HG03103 (cell line): ENCODE measurements around the gene HRH2.

Source experiments
- ATAC-seq: cut with Tn5 transposase; IDR thresholded peaks from one replicate; pipeline ENCODE4 v1.9.1; 2021; ENCODE audit warnings: low read depth; ENCODE audit not compliant: unreplicated experiment

Gene HRH2

DNA sequence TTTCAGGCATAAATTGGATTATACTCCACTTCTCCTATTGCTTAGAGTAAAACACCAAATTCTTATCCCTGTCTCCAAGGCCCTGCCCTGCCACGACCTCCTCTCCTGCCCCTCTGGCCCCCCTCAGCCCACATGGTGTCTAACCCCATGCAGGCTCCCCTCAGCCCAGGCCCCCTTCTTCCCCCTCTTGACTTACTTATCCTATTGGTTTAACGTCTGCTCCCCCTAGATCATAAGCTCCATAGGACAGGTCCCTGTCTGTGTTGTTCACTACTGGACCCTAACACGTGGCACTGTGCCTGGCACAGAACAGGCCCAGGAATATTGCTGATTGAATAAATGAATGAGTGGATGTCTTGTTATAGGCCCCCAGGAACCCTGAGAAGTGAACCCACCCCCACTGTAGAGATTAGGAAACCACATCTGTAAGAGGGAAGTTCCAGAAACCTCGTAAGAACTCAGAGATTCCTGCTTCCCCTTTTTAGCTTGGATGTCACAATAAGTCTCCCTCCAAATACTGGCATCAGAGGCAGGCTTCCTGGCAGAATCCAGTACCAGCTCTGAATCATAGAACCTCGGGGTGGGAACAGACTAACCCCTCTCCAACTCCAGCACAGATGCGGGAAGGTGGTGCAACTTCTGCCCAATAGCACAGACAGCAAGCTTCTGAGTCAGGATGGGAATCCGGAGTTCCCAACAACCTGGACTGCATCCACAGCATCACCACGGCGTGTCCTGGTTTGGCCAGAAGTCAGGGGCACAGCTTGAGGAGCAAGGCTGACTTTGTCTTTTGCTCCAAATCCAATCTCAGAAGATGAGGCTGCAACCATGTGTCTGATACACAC lies 31.5 kb downstream of the HRH2 start:
- no peak for ATAC-seq

DNA sequence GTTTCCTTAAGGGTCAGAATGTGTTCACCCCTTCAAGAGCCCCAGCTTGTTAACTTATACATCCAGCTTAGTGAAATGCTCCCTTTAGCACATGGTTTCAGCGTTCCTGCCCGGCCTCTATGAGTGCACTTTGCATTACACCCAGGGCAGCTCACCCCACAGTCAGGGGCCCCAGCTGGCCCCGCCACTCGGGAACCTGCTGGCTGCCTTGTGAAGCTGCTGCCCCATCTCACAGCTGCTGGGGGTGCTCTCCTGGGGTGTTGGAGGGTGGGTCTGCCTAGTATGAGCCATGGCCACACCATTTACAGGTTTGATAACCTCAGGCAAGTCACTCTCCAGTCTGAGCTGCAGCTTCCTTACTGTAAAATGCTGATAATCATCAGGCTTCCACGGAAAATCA lies 32.2 kb downstream of the HRH2 start:
- ATAC-seq, result no peak

DNA sequence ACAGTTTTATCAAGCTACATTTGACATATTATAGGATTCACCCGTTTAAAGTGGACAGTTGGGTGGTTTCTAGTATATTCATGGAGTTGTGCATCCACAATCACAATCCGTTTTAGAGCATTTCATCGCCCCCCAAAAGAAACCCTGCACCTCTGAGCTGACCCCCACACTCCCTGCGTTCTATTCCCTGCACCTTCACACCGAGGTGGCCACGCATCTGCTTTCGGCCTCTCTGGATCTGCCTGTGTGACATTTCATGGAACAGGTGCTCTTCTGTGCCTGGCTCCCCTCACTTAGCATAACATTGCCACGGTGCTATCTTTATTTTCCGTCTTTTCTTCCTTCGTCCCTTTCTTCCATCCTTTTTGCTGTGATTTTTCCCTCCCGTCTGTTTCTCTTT lies 32.7 kb downstream of the HRH2 start:
- ATAC-seq, result no peak

DNA sequence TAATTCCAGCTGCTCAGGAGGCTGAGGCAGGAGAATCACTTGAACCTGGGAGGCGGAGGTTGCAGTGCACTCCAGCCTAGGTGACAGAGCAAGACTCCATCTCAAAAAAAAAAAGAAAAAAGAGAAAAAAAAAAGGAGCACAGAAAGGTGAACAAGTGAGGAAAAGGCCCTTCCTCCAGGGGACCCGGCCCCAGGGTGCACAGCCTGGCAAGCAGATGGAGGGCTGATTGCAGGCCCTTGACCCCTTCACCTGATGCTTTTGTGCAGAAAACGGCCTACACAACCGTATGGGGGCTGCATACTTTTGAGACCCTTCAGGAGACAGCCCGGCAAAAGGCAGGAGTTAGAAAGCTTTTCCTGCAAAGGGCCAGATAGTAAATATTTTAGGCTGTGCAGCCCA lies 33.9 kb downstream of the HRH2 start:
- ATAC-seq, result no peak

- no peak for ATAC-seq
These were observed 34.5 kb downstream of the HRH2 start for GRCh38 chr5:175692235-175692995.

- no peak for ATAC-seq
These were observed 35.3 kb downstream of the HRH2 start for GRCh38 chr5:175692996-175693710.

DNA sequence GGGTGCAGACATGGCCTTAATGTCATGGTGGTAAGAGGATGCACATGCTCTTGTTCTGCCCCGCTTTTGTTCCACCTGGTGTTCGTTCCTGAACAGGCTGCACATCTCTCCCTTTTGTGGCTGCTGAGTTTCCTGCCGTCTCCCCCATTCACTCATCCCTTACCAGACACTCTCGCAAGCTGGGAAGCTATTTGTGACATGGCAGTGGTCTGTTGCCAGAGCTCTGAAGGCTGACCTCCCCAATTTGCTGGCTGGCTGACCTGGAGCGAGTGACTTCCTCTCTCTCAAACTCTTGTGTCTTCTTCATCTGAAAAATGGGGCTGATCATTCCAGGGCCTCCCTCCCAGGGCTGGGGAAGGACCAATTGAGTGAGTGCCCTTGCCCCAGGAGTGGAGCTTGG lies 35.9 kb downstream of the HRH2 start:
- ATAC-seq, result no peak

DNA sequence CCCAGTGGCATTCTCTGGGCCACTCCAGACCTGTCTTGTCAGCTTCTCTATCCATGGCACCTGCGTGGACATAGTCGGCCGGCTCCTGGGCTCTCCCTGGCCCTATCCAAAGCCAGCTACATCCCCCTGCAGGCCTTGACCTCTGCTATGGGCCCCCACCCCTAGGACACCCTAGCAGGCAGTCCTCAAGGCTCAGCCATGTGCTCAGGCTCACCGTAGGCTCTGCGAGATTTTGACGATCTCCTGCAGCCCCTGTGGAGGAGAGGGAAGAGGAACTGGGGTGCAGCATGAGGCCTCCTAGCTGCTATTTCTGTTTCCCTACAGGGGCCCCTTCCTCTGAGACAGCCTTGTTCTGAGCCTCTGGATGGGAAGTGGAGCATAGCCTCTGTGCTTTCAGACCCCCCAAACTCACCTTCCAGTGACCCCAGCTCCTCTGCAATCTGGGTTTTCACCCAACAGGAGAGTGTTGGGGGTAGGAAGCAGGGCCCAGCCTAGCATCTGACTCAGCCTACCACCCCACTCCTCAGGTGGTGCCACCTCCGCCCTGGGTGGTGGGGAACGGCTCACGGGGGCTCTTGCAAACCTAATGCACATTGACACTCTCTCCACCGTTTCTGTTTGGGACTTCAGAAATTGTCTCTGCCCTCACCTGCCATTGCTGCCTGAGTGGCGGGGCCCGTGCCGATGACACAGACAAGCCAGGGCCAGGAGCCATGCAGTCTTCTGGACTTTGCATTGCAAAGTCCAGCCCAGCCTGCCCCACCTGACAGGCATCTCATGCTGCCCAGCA lies 36.7 kb downstream of the HRH2 start:
- ATAC-seq, result no peak

- no peak for ATAC-seq
These were observed 37.6 kb downstream of the HRH2 start for GRCh38 chr5:175695161-175696126.

DNA sequence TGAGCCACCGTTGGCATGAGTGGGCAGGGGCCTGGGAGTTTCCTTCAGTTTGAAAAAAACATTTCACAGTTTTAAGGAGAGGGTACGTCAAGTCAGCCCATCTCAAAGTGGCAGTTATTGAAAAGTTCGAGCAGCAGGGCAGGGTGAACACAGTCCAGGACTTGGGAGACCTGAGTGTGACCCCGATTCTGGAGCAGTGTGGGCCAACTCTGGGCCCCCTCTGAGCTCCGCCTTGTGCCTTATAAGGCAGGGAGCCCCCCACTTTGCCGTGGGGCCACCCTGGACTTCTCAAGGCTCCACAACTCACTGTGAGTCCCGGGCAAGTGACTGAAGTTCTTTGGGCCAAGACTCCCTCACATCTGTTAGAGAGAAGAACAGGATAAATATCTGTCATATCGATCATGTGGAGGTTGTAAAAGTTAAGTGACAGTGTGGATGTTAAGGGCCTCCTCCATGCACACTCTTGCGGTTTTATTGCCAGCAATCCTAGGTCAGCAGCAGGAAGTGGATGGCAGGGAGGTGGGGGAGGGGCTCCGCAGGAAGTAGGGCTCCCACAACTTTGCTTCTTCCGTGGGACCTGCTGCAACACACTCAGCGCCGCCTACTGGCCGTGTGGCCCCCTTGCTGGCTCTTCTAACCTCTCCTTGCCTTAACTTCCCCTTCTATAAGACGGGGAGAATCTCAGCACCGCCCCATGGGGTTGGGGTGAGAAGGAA lies 38.4 kb downstream of the HRH2 start:
- no peak for ATAC-seq

- no peak for ATAC-seq
These were observed 39.0 kb downstream of the HRH2 start for GRCh38 chr5:175696855-175697198.

- no peak for ATAC-seq
These were observed 40.0 kb downstream of the HRH2 start for GRCh38 chr5:175697846-175698245.

GRCh38 chr5:175698401-175699115 lies 40.7 kb downstream of the HRH2 start:
- no peak for ATAC-seq

DNA sequence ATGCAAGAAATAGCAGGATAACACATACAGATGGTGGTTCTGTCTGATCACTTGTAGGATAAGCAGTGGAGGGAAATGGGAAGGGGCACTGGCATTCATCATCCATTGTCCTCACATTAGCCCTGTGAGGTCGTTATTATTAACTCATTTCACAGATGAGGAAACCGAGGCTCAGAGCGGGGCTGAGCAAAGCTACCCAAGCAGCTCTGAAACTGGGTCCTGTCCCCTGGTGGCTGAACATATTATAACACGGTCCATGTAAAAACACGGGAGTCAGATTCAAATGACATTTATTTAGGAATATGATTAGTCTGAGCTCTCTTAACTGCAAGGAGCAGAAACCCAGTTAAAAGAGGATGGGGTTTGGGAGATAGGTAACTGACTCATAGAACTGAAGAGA lies 43.1 kb downstream of the HRH2 start:
- no peak for ATAC-seq

- no peak for ATAC-seq
These were observed 43.9 kb downstream of the HRH2 start for GRCh38 chr5:175701797-175702196.

DNA sequence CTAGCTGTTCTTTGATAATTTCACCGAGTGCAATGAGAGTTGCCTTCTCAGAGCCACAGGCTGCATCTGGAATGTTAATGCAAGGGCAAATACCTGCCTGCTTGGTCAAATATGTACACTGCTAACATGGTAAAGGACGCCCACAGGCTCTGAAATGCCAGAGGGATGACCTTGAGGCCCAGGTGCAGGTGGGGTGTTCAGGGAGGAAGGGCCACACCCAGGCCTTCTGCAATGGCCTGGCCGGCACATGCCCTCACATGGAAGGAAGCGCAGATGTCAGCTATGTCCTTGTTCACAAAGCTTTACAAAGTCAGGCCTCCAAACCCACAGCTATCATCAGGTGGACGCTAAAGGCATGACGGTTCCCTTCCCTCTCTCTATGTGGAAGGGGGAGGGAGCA lies 48.6 kb downstream of the HRH2 start:
- ATAC-seq, result no peak

DNA sequence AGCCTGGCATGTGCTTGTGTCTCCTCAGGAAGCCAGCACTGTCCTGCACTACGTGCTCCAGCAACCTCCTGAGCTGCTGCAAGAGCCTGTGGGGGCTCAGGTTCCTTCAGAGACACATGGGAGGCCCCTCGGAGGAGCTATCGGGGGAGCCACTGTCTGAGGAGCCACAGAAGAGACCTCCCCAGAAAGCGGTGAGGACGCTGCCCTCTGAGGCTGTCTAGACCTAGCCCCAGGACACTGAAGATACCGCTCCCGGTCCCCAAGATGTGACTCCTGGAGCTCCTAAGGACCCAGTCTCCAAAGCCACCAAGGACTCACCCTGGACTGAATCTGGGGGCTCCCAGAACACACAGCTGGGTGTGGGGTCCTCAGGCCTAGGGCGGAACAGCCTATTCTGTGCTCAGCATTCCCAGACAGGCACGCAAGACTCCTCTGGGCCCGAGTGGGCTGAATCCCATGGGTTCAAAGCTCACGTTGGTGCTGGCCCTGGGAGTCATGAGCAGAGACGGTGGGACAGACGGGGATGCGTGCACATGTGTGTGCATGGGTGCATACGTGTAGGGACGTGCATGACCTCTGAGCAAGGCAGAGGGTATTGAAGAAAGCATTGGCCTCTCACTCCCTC lies 50.0 kb downstream of the HRH2 start:
- no peak for ATAC-seq

GRCh38 chr5:175709276-175709781 lies 51.5 kb downstream of the HRH2 start:
- ATAC-seq, result no peak
